ENCODE data around the gene SDK1. TPM values are rescaled to one million over a fixed set of nuclear protein-coding genes. Genes with fewer than 3 reads are reported as not detected.
A peak's percentile ranks its signal among the peaks of the same experiment; 100 is the strongest.

The SDK1 gene
- total RNA-seq, 1 donor from 2014 or later = 0.26 TPM

- FAIRE-seq = no peak
- TF ChIP-seq CTCF (IDR thresholded peaks at IDR 0.05; ENCODE audit: insufficient read depth, low read length, severe bottlenecking) = no peak
- no peaks in the 10 kb centered on the region for H3K27me3 ChIP-seq (ENCODE audit: control insufficient read depth, insufficient read depth, low read length)
Observed at GRCh38 chr7:3914051-3914775, 613.2 kb downstream of the SDK1 start.

GRCh38 chr7:3915337-3915878, 614.4 kb downstream of the SDK1 start:
- Histone ChIP-seq H3K36me3 (ENCODE audit: control insufficient read depth, insufficient read depth, low read length) (no peaks in the 10 kb centered on the region), H3K4me3 (ENCODE audit: low read depth, low read length) (no peak overlapping the region), H3K27me3 (ENCODE audit: control insufficient read depth, insufficient read depth, low read length) (no peaks in the 10 kb centered on the region)
- no peak for TF ChIP-seq CTCF (IDR thresholded peaks at IDR 0.05; ENCODE audit: insufficient read depth, low read length, severe bottlenecking)
- FAIRE-seq (no peak), DNase-seq (ENCODE audit: low read depth) (peak; percentile 40)

More at GRCh38 chr7:3914051-3914775, 613.2 kb downstream of the SDK1 start:
- peak; percentile 41 for DNase-seq (ENCODE audit: low read depth)
- H3K4me3 ChIP-seq (ENCODE audit: low read depth, low read length) = no peak overlapping the region
- no peaks in the 10 kb centered on the region for H3K36me3 ChIP-seq (ENCODE audit: control insufficient read depth, insufficient read depth, low read length)

- H3K36me3 ChIP-seq (ENCODE audit: control insufficient read depth, insufficient read depth, low read length) = no peaks in the 10 kb centered on the region
- no peak overlapping the region for H3K4me3 ChIP-seq (ENCODE audit: low read depth, low read length)
- FAIRE-seq = no peak
- no peak for TF ChIP-seq CTCF (IDR thresholded peaks at IDR 0.05; ENCODE audit: insufficient read depth, low read length, severe bottlenecking)
- DNase-seq (ENCODE audit: low read depth) = peak; percentile 91
- H3K27me3 ChIP-seq (ENCODE audit: control insufficient read depth, insufficient read depth, low read length) = no peaks in the 10 kb centered on the region
Observed at GRCh38 chr7:3916146-3916545, 615.1 kb downstream of the SDK1 start.

GRCh38 chr7:3917436-3917835, 616.4 kb downstream of the SDK1 start:
- H3K36me3 ChIP-seq (ENCODE audit: control insufficient read depth, insufficient read depth, low read length) = no peaks in the 10 kb centered on the region
- no peak overlapping the region for H3K4me3 ChIP-seq (ENCODE audit: low read depth, low read length)
- DNase-seq (ENCODE audit: low read depth) = peak; percentile 10
- TF ChIP-seq CTCF (IDR thresholded peaks at IDR 0.05; ENCODE audit: insufficient read depth, low read length, severe bottlenecking) = no peak
- no peaks in the 10 kb centered on the region for H3K27me3 ChIP-seq (ENCODE audit: control insufficient read depth, insufficient read depth, low read length)
- FAIRE-seq = no peak

- Histone ChIP-seq H3K27me3 (ENCODE audit: control insufficient read depth, insufficient read depth, low read length) (no peaks in the 10 kb centered on the region), H3K4me3 (ENCODE audit: low read depth, low read length) (no peak overlapping the region), H3K36me3 (ENCODE audit: control insufficient read depth, insufficient read depth, low read length) (no peaks in the 10 kb centered on the region)
- DNase-seq (ENCODE audit: low read depth) (no peak), FAIRE-seq (no peak)
- no peak for TF ChIP-seq CTCF (IDR thresholded peaks at IDR 0.05; ENCODE audit: insufficient read depth, low read length, severe bottlenecking)
Observed at GRCh38 chr7:3918576-3918975, 617.5 kb downstream of the SDK1 start.
